Measurements from ENCODE around the gene RAMACL.
A peak's percentile ranks its signal among the peaks of the same experiment; 100 is the strongest.
"Not testable (repeated sequence)": the region's sequence is repeated elsewhere in the genome, so short reads cannot be mapped to it uniquely, and the experiment has no call there.

The RAMACL gene

DNA sequence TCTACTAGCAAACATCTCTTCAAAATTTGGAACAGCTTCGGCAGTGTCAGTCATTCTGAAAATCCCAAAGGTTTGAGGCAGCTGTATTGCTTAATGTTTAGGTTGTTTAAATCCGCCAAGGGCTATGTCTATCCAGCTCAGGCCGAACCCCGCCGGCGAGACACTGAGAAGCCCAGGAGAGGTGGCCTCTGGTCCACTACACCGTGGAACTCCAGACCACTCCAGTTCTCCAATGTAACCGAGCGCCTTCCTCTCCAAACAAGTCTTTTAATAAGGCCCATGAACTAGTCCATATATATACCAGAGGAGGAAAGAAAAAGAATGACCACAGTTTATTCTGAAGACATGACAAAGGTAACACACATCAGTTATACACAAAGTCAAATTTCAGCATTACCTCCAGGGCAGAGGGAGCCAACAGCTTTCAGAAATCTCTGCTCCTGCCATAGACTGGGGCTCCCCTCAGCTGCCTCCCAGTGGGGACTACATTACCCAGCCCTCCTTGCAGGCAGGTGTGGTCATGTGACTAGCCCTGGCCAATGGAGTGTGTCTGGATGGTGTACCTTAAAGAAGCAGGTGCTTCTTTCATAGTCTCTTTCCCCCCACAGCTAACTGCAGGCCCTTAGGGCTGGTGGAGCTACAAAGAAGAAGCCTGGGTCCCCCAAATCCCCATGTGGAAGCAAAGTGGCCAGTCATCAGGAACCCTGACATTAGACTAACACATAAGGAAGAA is at the start of gene RAMACL:
TSS of gene RAMACL (minus strand) at position 255 of the 733 bp plus-strand sequence. CDS start at position 54, 201 bp downstream.
- no peak for DNase-seq (ENCODE audit: low read depth)

DNA sequence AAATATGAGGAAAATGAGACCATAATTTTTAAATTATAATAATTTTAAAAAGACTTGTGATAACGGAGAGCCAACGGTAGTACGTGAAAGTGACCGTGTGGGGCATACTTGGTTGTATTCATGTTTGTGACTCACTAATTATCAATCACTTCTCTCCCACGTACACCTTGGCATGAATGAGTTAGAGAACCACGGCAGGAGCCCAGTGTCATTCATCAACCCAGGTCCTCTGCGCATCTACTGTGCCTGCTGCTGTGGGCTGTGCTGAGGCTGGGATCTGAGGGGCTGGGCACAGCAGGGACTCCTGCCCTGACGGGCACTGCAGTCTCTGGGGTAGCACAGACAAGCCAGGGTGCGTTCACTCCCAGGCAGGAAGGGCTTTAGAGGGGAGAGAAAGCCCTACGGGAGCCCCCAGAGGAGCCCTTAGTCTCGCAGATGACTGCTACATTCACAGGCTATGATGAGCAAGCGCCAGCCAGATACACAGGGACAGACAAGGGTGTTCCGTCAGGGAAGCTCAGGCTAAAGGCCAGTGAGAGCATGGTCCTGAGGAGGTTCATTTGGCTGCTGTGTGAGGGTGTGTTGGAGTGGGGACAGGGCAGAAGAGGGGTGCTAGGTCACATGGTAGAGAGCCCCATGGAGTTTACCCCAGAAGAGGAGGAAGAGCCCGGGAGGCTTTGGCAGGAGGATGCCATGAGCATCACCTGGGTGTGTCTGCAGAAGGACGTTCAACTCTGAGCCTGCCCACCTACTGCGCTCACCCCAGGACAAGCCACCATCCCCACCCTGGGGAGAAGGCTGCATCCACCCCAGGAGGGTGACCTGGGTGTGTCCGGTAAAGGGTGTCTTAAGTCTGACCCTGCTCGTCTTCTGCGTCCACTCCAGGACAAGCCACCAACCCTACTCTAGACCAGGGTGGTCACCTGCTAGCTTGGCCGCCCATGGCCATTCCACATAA is 48.8 kb upstream of the RAMACL start:
- DNase-seq (ENCODE audit: low read depth), result no peak

DNA sequence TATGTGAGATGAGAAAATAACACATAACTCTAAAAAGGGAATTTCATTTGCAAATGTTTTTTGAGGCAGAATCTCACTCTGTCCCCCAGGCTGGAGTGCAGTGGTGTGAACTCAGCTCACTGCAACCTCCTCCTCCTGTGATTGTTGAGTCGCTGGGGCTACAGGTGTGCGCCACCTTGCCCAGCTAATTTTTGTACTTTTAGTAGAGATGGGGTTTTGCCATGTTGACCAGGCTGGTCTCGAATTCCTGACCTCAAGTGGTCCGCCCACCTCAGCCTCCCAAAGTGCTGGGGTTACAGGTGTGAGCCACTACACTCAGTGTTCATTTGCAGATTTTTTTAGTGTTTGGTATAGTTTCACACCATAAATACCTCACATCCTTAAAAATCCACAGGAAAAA is 48.1 kb upstream of the RAMACL start:
- DNase-seq (ENCODE audit: low read depth), result not testable (repeated sequence)

DNA sequence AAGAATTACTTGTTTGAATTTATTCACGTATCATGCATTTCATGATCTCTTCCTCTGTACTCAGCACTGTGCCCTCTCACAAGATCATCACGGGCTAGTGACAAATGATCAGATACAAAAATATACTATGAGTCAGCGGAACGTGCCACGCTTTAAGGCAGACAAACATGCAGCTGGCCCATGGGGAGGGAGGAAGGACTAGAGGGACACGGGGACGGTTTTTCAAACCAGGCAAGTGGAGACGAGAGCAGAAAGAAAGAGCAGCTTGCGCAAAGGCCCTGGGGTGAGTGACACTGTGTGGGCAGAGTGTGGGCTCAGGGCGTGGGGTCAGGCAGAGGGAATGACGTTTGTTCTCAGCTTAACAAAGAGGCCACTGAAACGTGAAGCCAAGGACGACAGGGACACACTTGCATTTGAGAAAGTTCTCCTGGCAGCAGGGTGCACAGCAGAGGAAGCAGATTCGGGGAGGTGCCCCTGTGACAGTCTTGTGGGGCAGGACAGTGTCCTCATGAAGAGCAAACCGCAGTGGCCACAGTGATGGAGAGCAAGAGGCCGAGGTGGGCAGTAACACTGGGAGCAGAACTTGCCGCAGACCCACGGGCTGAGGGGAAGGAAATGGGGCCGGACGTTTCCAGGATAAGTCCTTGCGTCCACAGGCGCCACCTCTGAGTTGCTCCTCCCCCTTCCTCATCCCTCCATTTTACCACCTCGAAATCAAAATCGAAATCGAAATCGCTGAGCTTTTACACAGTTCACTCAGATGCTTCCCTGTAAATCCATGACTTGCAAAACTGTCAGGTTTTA is 47.5 kb upstream of the RAMACL start:
- DNase-seq (ENCODE audit: low read depth), result no peak

DNA sequence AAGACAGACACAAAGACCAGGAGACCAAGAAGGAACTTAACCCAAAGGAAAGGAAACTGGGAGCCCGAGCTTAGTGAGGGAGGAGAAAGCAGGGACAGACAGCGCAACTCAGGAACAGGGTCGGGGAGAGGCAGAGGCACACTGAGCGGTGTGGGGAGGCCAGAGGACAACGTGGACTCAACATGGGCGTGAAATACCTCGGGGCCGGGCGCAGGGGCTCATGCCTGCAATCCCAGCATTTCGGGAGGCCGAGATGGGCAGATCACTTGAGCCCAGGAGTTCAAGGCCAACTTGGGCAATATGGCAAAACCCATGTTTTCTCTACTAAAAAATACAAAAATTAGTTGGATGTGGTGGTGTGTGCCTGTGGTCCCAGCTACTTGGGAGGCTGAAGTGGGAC is 46.3 kb upstream of the RAMACL start:
- no peak for DNase-seq (ENCODE audit: low read depth)

DNA sequence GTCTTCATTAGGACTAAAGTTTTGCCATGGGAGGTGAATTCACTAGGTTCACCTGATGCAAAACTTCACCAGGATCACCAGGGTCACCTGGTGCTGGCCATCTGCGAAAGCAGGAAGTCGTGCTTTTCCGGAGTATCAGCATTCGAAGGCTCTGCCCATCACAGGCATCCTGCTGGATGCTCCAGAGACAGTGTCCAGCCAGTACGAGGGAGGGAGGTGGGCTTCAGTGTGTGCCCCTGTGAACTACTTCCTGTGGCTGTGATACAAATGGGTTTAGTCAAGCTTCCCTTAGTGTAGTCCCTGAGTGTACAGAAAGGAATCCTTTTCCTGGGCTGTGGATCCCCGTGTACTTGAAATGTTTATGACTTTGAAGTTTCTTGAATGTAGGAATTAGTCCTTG is 44.0 kb upstream of the RAMACL start:
- DNase-seq (ENCODE audit: low read depth), result no peak

DNA sequence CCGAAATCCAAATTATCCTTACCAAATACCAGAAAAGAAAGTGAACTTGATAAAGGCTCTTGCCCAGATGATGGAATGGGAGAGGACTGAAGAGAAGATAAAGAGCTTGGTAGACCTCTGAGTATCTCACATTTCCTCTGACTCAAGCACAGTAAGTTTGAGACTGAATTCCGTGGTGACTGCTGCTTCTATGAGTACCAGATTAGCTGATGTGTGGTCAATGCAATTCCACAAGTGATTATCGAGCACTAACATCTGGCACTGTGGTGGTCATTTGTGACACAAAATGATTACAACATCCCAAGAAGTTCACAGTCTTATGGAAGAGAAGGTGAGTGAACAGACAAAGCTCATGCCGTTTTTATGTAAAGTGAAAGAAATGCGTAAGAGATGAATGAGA is 43.1 kb upstream of the RAMACL start:
- DNase-seq (ENCODE audit: low read depth), result peak; percentile 40

- DNase-seq (ENCODE audit: low read depth), result peak; percentile 39
Measured at GRCh38 chr6:166627875-166628801, 41.7 kb upstream of the RAMACL start.

- peak; percentile 96 for DNase-seq (ENCODE audit: low read depth)
Measured at GRCh38 chr6:166627033-166627874, 40.8 kb upstream of the RAMACL start, which contains the start of gene RPS6KA2. TSS of gene RPS6KA2 (minus strand) at chr6:166627251. CDS start at chr6:166627019, 232 bp downstream.

- DNase-seq (ENCODE audit: low read depth), result no peak
Measured at GRCh38 chr6:166626177-166627032, 39.9 kb upstream of the RAMACL start.

- no peak for DNase-seq (ENCODE audit: low read depth)
Measured at GRCh38 chr6:166625356-166625755, 38.9 kb upstream of the RAMACL start.

- no peak for DNase-seq (ENCODE audit: low read depth)
Measured at GRCh38 chr6:166624275-166624674, 37.8 kb upstream of the RAMACL start.

DNA sequence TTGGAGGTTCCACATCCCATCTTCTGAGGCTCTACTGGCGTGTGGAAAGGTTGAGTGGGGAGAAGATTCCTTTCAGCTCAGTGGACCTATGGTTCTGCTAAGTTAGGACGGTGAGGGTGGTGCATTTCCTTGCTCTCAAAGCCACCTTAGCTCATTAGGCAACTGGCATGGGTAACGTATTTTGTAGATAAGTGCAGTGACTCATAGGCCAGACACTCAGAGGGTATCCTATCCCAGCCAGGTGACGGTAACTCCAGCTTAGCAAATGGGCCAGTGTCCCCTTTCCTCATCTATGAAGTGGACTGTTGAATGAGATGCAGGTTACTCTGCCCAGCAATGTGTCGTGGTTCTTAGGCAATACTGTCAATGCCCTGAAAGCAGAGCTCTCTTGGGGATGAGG is 36.8 kb upstream of the RAMACL start:
- no peak for DNase-seq (ENCODE audit: low read depth)

DNA sequence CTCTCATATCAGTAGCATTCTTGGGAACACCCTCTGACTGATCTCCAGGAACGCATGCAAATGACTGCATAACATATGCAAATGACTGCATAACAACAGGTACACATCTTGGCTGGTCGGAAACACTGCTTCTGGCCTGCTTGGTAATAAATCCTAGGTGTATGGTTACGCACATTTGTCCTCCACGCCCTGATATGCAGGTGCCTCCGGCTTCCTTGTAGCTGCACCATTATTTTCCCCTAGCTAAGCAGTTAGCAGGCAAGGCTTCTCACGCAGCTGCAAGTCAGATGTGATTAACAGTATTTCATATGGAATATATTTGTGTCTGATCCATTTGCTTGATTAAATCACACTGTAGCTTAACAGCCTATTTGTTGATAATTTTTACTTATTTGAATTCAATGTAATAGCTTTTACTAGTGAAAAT is 34.6 kb upstream of the RAMACL start:
- DNase-seq (ENCODE audit: low read depth), result no peak

DNA sequence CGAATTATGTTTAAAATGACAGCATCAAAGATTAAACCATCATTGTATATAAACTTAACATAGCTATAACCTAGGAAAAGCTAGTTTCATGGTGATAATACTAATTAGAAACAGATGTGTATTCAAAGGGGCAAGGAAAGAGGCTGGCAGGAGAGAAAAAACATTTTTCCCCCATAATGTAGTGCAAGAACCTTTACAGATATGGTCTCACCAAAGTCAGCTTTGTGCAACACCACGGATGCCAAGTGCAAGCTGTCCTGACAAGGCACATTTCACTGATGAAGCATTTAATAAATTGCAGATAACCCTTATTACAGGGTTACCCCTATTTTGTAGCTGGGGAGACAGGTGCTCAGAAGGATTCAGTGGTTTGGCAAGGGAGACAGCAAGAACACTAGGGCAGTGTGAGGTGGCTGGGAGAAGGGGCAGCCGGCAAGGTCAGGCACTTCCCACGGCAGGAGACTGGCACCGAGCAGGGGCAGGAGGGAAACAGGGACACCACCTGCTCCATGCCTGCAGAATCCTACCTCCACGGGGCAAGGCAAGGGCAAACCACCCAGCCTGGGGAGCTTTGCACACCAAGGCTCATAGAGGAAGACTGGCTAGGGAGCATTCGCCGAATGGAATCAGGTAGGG is 34.1 kb upstream of the RAMACL start:
- no peak for DNase-seq (ENCODE audit: low read depth)

GRCh38 chr6:166619912-166620311 is 33.4 kb upstream of the RAMACL start:
- no peak for DNase-seq (ENCODE audit: low read depth)

DNA sequence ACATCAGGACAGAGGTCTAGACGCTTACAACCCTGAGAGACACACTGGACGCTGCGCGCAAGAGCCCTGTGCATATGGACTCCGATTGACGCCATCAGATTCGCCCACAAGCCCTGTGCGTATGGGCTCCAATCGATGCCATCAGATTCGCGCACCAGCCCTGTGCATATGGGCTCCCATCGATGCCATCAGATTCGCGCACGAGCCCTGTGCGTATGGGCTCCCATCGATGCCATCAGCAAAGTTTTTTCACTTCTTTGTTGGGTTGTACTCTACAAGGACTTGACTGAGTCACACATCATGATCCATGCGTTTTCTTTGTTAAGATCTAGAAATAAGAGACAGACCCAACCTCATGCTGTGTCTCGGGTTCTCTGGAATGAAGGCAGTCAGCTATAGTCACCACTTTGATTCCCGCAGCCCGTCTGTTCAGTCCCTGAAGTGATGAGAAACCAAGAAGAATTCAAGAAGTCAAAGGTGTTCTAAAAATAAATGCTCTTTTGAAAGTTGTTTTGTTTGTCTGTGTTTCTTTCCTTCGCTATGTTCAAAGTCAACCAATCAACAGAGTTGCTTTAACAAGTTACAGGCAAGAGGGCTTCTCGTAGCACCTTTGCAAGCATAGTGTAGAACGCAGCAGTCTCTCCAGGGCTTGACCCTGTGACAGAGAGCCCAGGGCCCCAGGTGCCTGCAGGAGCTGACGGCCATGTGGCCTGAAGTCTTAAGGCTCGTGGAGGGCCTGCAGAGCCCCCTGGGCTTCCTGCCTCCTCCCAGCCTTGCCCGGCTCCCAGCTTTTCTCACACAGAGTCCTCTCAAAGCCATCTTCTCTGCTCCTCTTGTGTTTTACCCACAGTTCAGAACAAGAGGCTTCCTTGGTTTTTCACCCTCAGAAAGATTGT is 32.6 kb upstream of the RAMACL start:
- no peak for DNase-seq (ENCODE audit: low read depth)

DNA sequence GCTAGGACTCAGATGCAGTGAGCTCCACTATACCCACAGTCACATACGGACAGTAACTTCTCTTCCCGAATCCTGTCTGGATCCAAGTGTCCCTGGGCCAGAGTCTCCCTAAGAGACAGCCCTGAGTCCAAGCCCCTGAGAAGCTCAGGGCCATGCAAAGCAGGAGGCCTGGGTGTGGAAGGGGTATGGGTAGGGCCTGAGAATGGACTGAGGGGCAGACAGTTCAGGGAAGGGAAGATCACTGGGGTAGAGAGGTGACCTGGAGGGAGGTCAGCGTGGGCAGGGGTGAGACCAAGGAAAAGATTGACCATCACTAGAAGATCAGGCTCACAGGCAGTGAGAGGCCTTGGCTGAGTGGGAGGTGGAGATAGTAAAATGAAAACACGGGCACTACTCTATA is 31.8 kb upstream of the RAMACL start:
- no peak for DNase-seq (ENCODE audit: low read depth)

Measured in CMK (cell line).